NCI-H2227 treated with DMSO at 0.1 percent for 48 hours (cell line): ENCODE data around the gene GRK6.

ENCODE experiments used
- DNase-seq: peaks from one replicate; lab custom pipeline; 2025; lab: John Stamatoyannopoulos, UW

The GRK6 gene

GRCh38 chr5:177427211-177427822 is 841 bp downstream of the GRK6 start:
- DNase-seq: no peak

DNA sequence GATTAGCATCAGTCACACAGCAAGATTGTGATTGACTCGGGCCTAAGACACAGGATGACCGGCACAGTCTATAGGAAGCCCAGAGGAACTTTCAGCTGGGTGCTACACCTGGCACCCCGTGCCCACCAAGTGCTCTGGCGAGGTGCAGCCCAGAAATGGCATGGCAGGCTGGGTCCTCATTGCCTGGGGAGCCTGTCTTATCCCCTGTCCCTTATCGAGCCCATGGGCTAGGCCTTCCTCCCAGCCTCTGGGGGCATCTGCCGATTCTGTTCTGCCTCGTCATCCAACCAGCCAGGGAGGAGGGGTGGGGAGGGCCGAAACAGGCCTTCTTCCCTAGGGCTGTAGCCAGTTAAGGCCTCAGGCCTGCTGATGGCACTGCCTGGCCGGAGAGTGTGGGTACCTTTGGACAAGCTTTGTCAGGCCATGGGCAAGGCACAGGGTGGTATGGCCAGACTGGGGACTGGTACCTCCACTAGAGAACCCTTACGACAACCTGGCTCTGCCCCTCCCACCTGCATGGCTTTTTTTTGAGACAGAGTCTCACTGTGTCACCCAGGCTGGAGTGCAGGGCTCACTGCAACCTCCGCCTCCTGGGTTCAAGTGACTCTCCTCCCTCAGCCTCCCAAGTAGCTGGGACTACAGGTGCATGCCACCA is 1.6 kb downstream of the GRK6 start:
- DNase-seq: no peak

DNA sequence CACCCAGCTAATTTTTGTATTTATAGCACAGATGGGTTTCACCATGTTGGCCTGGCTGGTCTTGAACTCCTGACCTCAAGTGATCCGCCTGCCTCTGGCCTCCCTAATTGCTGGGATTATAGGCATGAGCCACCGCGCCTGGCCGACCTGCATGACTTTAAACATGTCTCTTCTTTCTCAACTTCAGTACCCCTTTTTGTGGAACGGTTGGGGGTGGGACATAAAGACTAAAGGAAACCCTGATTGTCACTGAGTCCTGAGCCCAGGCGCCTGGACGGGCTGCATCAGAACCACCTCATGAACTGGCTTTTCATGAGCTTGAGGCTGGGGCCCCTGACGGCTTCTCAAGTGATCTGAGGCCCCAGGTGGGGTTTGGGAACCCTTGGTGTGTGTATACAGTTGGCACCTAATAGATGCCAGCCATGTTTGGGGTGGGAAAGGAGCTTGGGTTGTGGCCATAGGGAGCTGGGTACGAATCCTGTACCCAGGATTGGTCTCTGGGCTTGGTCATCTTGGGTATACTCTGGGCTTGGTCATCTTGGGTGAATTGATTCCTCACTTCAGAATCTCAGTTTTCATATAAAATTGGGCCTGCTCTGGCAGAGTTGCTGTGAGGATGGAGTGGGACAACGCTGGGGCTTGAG is 2.2 kb downstream of the GRK6 start:
- no peak for DNase-seq

DNA sequence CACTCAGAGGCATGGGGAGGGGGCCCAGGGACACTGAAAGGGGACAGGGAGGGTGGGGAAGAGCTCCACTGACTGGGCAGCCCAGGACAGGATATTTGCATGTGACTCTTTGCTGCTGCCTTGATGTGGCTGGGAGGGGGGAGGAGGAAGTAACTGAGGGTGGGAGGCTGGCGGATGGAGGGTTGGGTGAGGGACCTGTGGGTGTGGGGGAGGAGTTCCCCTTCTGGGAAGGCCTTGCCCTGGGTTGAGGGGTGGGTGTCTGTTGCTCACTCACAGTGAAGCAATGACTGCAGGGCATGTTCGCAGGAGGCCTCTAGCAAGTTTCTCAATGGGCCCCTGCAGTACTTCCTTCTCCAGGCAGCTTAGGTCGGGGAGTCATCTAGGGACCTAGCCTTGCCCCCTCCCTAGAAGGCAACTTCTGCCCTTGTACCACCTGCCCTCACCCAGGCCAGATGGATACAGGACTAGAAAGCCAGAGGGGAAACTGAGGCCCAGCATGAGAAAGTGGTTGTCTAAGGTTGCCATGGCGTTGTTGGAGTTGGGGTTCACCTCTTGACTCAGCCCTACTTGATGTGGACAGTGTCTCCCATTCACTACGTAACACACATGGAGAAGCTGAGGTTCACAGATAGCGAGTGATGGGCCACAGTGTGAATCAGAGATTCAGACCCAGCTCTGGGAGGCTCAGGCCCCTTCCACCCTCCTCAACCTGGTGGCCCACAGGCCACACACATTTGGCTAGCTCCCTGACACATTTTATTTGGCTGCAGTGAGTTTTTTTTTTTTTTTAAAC is 3.0 kb downstream of the GRK6 start:
- DNase-seq: no peak

- DNase-seq: no peak
Observed at GRCh38 chr5:177430140-177430951, 3.9 kb downstream of the GRK6 start.

DNA sequence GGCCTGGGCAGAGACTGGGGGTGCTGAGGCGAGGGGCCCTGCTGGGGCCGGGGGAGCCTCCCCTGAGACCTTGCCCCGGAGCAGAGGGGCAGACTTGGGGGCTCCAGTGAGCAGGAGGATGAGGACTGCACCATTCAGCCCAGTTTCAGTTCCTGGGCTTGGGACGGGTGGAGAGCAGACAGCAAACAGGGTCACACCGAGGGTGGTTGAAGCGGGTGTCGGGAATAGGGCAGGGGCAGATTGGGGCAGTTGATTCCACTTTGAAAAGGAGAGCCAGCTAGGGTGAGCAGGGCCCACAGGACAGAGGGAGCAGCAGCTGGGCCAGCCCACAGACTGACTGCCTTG is 4.5 kb downstream of the GRK6 start:
- no peak for DNase-seq

GRCh38 chr5:177431317-177432142 is 5.1 kb downstream of the GRK6 start:
- DNase-seq: no peak

- no peak for DNase-seq
Observed at GRCh38 chr5:177432143-177432838, 5.8 kb downstream of the GRK6 start.

- DNase-seq: no peak
Observed at GRCh38 chr5:177432839-177433657, 6.6 kb downstream of the GRK6 start.

DNA sequence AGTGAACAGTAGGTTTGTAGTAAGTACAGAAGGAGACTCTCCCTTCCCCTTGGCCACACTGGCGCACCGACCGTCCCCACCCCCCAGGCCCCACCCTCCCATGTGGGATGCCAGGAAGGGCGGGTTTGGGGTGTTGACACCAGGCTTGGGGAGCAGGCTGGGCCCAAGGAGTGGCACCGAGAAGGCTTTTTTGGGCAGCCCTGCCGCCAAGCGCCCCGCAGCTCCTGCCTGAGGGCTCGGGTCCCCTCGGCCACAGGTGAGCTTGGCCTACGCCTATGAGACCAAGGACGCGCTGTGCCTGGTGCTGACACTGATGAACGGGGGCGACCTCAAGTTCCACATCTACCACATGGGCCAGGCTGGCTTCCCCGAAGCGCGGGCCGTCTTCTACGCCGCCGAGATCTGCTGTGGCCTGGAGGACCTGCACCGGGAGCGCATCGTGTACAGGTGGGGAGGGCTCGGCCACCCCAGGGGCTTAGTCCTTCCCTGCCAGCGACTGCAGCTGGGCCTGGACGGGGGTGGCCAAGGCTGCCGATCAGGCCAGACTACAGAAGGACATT is 7.3 kb downstream of the GRK6 start:
- DNase-seq: no peak

DNA sequence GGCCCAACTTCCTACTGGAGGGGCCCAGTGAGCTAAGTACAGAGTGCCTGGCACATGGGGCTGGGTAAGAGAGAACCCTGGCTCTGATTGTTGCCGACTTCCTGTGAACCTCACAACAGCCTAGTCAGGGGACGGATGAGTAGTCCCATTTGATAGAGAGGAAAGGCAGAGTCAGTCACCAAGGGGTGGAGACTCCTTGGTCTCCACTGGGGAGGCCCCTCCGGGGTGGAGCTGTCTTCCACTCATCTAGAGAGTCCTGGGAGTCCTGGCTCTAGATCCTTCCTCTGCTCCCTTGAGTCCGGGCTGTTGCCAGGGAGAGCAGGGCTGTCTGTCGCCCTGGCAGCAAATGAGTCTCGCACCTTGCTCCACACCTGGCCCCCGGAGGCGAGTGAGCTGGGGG is 8.0 kb downstream of the GRK6 start:
- DNase-seq: no peak

DNA sequence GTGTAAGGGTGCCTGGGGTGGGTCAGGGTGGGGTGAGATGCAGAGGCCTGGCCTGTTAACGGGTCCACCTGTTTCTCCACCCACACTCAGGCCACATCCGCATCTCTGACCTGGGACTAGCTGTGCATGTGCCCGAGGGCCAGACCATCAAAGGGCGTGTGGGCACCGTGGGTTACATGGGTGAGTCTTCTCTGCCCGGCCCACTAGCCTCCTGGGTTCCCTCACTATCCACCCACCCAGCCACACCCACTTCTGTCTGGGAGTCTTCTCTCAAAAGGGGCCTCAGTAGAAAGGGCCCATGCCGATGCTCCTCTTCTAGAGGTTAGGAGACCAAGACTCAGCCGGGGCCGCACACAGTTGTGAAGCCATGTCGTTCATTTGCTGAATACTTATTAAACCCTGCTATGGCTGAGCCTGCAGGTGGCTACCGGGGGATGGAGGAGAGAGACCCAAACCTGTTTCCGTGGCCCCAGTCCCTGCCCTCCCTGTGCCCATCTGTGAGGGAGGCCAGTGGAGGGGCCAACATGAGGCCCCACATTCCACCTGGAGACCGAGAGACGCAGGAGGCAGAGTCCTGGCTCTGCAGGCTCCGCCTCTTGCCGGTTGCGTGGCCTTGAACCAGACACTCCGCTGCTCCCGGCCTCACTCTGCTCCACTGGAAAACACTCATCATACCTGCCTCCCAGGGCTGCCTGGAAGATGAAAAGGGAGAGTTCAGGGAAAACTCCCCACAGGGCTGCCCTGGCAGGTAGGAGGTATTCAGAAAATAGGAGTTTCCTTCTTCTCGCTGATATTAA is 8.7 kb downstream of the GRK6 start:
- DNase-seq: no peak

GRCh38 chr5:177435847-177436536 is 9.5 kb downstream of the GRK6 start:
- DNase-seq: no peak

GRCh38 chr5:177437623-177438022 is 11.1 kb downstream of the GRK6 start:
- DNase-seq: peak; percentile 28

DNA sequence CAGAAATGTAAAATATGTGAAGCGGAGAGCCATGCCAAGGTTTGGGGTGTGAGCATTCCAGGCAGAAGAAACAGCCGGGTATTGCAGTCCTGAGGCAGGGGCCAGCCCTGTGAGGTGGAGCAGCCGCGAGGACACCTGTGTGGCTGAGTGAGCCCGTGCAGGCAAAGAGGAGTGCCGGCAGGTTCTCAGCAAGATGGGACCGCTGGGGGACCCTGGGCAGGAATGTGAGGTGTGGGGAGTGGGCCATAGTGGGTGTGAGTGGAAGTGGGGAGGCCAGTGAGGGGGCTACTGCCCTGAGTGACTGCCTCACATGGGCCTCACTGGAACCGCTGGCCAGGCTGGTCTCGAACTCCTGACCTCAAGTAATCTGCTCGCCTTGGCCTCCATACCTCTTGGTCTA is 12.0 kb downstream of the GRK6 start:
- DNase-seq: no peak

DNA sequence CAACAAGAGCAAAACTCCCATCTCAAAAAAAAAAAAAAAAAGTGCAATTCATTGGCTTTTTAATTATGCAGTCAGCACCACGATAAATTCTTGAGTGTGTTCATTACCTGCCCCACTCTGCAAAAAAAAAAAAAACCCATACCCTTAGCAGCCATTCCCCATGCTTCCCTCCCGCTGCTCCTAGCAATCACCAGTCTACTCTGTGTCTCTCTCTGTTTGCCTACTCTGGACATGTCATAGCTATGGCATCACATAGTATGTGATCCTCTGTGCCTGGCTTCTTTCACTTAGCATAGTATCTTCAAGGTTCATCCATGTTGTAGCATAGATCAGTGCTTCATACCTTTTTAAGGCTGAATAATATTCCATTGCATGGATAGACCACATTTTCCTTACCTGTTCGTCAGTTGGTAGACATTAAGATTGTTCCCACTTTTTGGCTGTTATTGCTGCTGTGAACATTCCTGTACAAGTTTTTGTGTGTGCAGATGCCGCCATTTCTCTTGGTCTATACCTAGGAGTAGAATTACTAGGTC is 13.1 kb downstream of the GRK6 start:
- DNase-seq: no peak

DNA sequence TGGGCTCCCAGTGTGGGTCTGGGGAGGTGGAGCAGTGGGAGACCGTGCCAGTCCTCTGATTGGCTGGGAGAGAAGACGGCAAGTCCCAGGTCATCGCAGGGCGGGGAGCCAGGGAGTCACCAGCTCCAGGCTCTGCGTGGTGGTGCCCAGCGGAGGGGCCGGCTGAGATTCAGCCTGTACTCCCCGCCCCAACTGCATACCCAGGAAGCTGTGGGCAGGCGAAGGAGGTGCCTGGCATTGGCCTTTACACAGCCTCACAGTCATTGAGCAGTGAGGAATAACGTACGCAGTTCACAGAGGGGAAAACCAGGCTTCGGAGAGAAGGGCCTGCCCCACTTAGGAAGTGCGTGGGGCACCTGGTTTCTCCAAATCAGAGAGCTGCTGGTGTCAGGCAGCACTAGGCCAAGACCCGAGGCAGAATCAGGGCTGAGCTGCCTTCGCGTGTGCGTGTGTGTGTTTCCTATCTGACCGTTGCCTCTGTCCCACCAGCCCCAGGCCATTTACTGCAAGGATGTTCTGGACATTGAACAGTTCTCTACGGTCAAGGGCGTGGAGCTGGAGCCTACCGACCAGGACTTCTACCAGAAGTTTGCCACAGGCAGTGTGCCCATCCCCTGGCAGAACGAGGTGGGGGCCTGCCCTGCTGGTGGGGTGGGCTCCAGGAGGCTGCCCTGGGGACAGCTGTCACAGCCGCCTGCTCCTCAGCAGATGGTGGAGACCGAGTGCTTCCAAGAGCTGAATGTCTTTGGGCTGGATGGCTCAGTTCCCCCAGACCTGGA is 13.9 kb downstream of the GRK6 start:
- DNase-seq: no peak
